Mesenteric fat pad (tissue), 1 donor: Measurements from ENCODE around the gene MAP7. TPM values are rescaled to one million over a fixed set of nuclear protein-coding genes. Genes with fewer than 3 reads are reported as not detected.
"Not testable (repeated sequence)": the region's sequence is repeated elsewhere in the genome, so short reads cannot be mapped to it uniquely, and the experiment has no call there.

Source experiments
- DNase-seq: peaks from one replicate; pipeline ENCODE4 v3.0.0-alpha.2; 2020; ENCODE audit warnings: low spot score
- total RNA-seq: library from RNA; stranded (reverse); fragmentation: NEBNext Ultra II Directional; extraction: Animal tissue kit (Norgen Biotek cat#: 25700); gene quantifications from one replicate; pipeline ENCODE4 v1.2.1, GENCODE V29; 2021
- donor health status: DM: yes; HTN: yes; CAD: no.

MAP7 gene
- total RNA-seq, 1 donor from 2014 or later = 5.2 TPM

DNA sequence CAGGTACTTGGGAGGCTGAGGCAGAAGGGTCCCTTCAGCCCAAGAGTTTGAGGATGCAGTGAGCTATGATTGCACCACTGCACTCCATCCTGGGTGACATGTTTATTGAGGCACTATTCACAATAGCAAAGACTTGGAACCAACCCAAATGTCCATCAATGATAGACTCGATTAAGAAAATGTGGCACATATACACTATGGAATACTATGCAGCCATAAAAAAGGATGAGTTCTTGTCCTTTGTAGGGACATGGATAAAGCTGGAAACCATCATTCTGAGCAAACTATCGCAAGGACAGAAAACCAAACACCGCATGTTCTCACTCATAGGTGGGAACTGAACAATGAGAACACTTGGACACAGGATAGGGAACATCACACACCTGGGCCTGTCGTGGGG lies 149.0 kb downstream of the MAP7 start:
- DNase-seq = not testable (repeated sequence)

DNA sequence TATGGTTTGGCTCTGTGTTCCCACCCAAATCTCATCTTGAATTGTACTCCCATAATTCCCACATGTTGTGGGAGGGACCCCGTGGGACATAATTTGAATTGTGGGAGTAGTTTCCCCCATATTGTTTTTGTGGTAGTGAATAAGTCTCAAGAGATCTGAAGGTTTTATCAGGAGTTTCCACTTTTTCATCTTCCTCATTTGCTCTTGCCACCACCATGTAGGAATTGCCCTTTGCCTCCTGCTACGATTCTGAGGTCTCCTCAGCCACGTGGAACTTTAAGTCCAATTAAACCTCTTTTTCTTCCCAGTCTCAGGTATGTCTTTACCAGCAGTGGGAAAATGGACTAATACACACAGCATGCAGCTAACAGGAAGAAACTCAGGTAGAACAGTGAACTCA lies 151.8 kb downstream of the MAP7 start:
- no peak for DNase-seq

DNA sequence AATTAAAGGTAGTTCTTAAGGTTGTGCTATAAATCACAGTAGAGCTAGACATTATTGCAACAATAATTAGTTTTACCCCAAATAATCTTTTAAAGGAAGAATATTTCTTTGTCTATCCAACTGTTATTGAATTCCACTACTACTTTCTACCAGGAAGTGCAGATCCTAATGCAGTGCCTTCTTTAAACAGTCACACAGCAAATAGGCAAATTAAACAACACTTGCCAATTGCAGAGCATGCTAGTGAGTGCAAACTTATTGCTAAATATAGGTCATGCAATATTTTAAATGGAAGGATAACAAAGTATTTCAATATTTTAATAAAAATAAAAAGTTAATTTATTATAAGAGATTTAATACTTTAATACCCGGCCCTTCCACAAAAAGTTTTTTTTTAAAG lies 153.3 kb downstream of the MAP7 start:
- no peak for DNase-seq

DNA sequence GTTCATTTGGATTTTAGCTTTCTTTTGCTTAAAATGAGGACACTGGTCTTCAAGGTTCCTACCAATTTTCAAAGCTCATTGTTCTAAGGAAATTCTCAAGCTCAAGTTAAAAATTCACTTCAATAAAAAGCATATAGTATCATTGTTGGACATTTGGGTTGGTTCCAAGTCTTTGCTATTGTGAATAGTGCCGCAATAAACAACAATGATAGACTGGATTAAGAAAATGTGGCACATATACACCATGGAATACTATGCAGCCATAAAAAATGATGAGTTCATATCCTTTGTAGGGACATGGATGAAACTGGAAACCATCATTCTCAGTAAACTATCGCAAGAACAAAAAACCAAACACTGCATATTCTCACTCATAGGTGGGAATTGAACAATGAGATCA lies 159.3 kb downstream of the MAP7 start:
- not testable (repeated sequence) for DNase-seq

DNA sequence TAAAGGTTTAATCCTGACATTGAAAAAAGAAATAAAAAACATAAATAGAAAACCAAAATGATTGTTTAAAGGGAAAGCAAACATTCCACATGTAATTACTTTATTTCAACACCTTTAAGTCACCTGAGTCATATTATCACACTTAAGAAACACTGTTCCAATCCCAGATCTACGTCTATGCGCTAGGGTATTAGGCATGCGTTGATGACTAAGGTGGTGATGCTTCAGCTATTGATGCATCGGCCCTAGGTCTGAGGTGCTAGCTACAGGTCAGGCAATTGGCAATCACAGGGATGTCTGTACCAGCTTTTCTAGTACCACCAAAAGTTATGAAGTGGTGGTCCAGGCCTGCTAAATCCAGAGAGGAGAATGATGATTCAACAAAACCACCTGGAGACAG lies 162.9 kb downstream of the MAP7 start:
- DNase-seq = no peak

DNA sequence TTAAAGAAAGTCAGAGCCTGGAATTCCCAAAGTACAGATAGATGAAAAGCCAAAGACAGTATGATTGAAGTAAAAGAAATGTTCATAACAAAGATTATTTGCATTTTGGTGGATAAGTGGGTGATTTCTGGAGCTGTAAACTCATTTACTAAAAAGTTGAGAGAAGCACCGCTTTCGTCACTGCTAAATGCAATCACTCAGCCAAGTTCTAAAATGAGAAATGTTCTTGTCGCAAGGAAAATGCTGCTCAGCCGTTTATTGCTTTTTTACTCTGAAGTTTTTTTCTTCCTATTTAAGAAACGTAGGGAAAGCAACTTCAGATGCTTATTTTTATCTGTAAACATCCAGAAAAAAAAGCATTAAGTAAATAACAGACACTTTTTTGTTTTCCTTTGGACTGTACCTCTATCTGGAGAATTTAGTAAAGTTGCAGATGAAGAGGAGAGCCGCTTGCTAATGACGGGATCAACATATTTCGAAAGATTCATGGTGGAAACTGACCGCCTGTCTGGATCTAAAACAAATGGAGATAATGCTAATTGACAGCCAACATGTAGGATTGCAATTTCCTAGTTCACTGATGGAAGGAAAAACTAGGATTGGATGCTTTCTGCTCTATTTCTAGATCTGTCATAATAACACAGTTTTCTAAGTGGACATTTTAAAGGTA lies 166.8 kb downstream of the MAP7 start:
- no peak for DNase-seq

DNA sequence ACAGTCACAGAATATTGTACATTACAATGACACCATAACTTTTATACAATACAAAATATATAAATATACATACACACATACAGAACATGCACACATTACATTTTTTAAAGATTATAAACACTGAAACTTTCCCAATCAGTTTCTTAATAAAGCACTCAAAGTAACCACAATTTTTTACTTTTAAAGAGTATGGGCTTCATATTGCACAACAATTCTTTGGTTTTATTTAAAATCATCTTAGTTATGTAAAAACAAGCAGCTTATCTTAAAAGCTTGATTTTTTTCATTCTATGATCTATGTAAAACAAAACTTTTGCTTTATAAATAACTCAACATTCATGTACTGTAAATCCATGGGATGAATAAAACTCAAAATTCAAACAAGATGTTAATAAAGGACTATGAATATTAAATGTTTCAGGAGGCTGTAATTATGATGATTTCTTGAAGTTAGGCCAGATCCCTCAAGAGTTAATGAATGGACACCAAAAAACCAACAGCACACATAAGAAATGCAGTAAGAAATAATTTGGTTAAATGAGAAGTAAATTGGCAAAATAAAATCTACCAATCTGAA lies 167.5 kb downstream of the MAP7 start:
- no peak for DNase-seq

DNA sequence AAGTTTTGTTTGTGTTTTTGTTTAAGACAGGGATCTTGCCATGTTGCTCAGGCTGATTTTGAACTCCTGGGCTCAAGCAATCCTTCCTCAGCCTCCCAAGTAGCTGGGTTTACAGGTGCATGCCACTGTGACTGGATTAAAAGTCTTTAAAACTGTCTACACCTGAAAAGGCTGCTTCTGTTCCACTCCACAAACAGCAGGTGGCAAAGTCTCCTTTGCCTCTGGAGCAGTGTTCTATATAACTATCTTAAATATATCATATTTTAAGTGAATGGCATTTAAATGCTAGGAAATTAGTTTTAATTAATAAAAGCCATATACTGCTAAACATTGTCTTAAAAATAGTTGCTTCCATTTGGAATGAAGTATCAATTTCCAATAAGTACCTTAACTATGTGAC lies 171.3 kb downstream of the MAP7 start:
- DNase-seq = no peak

DNA sequence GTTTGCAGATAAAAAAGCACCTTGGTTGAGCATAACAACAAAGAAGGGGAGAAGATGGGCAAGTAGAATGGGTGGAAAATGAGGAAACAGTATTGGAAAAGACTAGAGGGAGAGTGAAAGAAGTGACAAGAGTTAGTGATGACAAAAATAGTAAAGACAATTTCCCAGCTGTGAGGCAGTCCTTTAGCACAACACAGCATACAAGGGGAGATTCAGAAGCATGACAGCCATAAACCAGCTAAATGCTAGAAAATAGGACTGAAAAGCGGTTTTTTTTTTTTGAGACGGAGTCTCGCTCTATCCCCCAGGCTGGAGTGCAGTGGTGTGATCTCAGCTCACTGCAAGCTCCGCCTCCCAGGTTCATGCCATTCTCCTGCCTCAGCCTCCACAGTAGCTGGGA lies 174.4 kb downstream of the MAP7 start:
- not testable (repeated sequence) for DNase-seq

DNA sequence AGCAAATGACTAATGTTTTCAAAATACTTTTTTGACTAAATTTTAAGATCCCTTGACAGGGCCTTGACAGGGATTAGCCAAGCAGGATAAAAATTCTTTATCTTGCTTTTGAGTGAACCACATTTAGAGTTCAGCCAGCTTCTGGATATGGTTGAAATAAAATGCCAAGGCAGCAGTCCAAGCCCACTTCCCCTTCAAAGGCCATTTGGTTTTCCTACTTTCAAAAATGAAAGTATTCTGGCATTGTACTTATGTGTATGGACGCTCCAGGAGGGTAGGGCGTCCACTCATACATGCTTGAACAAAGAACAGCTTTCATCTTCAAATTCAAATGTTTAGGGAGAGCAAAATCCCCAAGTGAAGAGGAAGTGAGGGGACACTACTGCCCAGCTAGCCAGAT lies 178.3 kb downstream of the MAP7 start:
- no peak for DNase-seq

DNA sequence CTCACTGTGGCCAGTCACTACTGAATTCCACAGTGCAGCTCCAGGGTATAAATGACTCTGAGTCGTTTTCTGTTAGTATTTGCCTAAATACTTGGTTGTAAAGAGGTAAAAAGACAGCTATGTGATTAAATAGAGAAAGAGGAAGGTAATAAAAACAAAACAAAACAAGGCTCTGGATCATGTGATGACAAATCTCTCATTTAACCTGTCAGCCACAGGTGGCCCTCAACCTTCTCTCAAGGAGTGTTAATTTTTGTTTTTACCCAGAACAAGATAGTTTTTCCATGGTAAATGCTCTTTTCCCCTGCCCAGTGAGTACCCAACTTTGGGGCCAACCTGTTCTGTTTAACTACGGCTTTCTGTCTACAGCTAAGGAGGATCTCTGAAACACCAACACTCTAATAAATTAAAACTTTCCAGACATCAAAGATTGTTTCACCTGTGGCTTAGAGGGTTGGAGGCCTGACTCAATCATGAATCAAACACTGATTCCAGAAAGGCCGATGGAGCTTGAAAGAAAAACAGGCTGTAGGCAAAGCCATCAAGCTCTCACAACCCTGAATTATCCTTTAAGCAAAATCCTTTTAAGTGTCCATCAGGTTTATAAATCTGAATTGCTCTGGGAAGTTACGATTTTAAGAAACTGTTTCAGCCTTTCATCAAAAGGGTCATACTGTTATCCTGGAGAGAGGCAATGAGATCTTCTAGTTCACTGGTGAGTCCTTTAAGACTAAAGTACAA lies 179.1 kb downstream of the MAP7 start:
- no peak for DNase-seq

DNA sequence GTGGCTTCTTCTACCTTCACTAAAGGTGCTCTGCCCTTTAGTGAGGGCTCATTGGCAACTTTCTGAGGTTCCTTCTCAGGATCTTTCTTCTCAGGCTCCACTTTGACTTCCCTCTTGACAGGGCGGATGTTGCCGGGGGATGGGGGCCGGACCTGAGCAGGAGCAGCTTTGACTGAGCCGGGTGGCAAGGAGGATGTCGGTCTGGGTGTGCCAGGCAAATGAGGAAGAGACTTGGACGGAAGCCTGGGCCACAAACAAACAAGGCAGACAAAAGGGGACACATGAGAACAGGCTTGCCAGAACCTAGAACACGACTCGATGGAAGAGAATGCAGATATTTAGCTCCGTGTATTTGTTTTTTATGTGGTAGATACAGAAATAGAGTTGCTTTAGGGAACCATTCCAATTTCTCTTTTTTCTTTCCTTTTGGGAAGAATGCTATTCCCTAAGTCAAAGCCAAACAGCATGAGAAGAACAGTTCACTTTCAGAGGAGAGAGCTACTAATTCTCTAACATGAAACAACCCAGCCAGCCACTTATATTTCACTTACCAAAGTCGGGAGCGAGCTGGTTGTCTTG lies 184.4 kb downstream of the MAP7 start:
- no peak for DNase-seq

DNA sequence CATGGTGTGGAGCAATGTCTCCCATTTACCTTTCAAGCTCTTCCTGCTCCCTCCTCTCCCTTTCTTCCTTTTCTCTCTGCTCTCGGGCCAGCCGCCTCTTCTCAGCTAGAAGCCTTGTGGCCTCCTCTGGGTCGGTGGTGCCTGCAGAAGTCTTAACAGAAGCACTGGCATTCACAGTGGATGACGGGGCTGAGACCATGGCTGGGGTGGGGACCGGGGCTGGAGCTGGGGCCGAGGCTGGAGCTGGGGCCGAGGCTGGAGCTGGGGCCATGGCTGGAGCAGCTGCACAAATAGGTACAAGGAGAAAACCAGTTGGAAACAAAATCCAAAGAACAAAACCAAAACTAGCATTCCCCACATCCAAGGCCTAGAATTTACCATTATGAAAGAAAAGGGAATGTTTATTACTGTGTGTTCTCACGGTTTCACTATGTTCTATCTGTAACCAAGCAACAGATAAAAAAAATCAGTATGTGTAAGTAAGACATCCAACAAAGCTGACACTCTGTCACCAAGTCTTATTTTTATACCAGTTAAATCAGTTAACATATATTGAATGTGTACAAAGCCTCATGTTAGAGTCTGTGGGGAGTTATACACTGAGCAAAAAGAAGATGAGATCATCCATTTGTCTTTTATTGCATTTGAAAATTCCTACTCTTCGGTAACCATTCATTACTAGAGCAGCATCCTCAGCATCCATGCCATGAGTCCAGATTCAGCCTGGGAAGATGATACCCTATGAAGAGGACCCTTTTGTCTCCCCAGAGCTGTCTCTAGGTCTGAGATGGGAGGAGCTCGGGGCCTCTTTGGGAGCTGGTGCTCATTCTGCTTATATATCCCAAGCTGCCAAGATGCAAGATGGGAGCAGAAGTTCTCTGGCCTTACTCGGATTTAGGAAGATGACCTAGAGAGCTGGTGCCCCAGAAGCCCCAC lies 187.5 kb downstream of the MAP7 start:
- DNase-seq = no peak

DNA sequence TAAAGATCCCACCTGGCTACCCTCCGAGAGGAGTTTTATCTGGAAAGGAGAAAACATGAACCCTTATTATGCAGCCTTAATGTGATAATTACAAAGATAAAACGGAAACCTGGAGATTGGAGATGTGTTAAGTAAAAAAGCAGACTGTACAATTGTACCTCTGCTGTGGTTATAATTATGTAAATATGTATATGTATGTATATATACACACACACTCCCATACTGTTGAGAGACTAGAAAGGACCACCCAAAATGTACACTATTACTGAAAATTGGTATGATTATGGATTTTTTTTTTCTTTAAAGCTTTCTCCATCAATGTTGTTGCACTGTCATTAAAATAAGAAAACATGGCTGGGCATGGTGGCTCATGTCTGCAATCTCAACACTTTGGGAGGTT lies 188.4 kb downstream of the MAP7 start:
- DNase-seq = no peak

DNA sequence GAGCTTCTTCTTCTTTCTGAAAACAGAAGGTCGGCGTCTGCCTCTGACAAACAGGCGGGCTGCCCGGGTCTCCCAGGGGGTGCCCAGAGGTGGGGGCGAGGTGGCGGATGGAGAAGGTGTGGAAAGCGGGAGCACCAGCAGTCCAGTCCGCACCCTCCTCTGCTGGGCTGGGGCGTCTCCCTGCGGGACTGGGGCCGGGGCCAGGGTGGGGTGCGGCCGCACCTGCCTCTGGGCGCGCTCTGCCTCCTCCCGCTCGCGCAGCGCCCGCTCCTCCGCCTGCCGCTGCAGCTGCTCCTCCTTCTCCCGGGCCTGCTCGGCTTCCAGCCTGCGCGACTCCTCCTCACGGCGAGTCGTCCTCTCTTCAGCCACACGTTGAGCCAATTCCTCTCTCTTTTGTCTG lies 189.4 kb downstream of the MAP7 start:
- DNase-seq = no peak

DNA sequence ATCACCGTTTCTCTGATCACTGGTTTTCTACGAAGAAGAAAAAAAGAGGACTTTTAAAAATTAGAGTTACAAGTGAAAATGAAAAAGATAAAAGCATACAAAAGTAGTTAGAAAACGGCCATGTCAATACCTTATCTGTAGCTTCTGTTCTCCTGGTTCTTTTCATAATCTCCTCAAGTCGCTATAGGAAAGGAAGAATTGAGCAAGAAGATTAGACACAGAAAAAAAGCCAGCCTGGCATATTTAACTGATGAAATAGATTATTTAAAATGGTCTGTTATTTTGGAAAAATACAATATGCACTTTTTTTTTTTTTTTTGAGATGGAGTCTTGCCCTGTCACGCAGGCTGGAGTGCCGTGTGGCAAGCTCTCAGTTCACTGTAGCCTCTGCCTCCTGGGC lies 190.4 kb downstream of the MAP7 start:
- DNase-seq = no peak

DNA sequence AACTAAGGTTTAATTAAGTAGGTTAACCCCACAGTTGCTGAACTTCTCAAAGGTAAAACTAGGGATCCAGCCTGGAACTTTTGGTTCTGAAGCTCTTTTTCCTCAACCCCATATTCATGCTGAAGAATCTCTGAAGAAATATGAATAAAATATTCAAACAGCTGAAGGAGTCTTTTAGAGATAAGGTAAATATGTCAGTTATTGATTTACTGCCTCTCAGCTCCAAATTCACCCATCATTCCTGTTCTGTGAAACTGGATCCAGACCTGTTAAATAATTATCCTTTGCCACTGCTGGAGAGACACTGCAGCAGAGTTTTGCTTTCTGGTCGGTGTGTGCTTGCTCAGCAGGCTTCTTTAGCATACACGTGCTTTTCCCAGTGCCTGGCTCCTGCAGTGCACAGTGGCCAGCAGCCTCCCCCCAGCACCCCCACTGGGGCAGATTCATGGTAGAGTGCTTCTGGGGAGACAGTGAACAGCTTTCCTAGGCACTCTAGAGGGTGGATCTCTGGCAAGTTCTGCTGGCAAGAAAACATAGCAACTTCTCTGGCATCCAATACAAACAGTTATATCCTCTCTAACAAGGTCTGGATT lies 198.6 kb downstream of the MAP7 start:
- DNase-seq = no peak

DNA sequence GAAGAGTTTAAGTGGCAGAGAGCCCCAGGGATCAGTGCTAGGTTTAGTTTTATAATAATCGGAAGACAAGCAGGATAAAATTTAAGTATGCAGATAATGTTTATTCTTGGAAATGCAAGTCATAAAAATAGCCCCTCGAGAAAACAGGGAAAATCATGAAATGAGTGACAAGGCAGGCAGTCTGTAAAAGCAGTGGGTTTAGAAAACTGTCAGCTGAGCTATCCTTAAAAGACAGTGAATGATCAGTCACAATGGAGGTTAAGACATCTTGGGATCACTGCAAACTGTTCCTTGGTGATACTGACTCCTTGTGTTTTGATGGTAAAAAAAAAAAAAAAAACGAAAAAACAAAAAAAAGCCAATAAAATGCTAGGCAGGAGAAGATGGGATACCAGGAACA lies 199.3 kb downstream of the MAP7 start:
- DNase-seq = no peak

DNA sequence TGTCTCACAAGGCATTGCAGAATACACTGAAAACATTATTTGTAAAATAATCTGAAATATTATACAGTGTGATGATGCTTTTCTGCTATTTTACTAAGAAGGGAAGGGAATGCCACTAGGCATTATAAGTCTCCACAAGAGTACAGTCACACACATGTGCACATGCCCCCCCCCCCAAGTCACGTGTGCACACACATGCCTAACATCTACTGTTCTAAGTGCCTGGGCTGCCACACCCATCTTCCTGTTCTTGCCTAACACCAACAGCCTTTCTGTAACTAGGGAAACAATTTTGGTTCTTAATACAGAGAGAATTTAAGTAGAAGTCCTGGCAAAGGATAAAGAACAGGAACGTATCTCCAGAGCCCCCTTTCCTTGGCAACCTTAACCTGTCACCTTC lies 202.4 kb downstream of the MAP7 start:
- no peak for DNase-seq

DNA sequence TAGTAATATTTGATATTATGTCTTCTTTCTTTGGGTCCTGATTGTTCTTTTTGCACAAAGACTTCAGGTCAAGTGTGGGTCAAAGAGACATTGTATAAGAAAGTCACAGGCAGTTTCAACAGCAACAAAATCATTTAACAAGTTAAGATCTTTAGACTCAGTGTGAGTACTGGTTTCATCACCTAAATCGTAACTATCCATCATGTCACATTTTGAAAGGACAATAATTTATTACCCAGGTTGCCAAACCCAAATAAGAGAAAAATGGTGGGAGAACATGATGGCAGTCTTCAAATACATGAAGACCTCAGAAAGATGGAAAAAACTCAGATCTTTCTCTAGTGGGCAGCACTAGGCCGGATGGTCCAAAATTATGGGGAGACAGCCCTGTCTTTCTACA lies 205.1 kb downstream of the MAP7 start:
- no peak for DNase-seq

DNA sequence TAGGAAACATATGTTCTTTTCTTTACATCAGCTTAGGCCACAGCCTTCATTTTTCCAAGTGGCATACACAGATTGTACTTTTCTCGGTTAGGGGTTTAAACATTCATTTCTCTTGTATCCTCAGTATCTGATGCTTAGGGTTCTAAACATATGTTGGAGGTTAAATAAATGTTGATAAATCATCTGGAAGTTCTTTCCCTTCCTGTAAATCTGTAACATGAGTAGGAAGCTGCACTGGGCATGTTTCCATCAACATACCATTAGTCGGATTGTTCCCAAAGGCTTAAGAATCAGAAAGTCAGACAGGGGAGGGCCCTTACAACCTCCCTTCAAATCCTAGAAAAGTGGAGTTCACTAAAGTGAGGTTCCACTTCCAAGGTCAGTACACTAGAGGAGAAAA lies 205.8 kb downstream of the MAP7 start:
- no peak for DNase-seq
